22Rv1 (cell line): ENCODE data around the gene FARS2.

Experiments
- ZFX ChIP-seq: fragments of 450-650 bp; IDR thresholded peaks from 2 replicates; pipeline ENCODE4 v1.6.1; 2017; ENCODE audit warnings: antibody characterized with exemption, borderline replicate concordance
- TF ChIP-seq, protein P1 (sequence below): fragments of 450-650 bp; IDR thresholded peaks from 2 replicates; pipeline ENCODE4 v1.5.1; 2017; ENCODE audit warnings: mild to moderate bottlenecking

- TF ChIP-seq, protein P1, sequence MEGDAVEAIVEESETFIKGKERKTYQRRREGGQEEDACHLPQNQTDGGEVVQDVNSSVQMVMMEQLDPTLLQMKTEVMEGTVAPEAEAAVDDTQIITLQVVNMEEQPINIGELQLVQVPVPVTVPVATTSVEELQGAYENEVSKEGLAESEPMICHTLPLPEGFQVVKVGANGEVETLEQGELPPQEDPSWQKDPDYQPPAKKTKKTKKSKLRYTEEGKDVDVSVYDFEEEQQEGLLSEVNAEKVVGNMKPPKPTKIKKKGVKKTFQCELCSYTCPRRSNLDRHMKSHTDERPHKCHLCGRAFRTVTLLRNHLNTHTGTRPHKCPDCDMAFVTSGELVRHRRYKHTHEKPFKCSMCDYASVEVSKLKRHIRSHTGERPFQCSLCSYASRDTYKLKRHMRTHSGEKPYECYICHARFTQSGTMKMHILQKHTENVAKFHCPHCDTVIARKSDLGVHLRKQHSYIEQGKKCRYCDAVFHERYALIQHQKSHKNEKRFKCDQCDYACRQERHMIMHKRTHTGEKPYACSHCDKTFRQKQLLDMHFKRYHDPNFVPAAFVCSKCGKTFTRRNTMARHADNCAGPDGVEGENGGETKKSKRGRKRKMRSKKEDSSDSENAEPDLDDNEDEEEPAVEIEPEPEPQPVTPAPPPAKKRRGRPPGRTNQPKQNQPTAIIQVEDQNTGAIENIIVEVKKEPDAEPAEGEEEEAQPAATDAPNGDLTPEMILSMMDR: no peak
- TF ChIP-seq ZFX: no peak
These were observed 474.9 kb downstream of the FARS2 start for GRCh38 chr6:5736016-5736738.
